Choroid plexus epithelial cell (primary cell): Measurements from ENCODE around the gene JAGN1.
A peak's percentile ranks its signal among the peaks of the same experiment; 100 is the strongest.

Experiments
- DNase-seq: peaks from one replicate; pipeline ENCODE4 v3.0.0-alpha.2; 2010; ENCODE audit warnings: low read depth
- H3K4me3 ChIP-seq: 2 replicates; pipeline ENCODE4 v1.5.1; 2011; ENCODE audit warnings: low read depth, mild to moderate bottlenecking, control low read depth, low read length, moderate library complexity
- CTCF ChIP-seq: conservative IDR thresholded peaks from 2 replicates; pipeline ENCODE4 v1.5.1; 2011; ENCODE audit warnings: low read depth, mild to moderate bottlenecking, control low read depth, inconsistent platforms, low read length, moderate library complexity

JAGN1 gene

GRCh38 chr3:9903238-9903624 lies 12.8 kb downstream of the JAGN1 start:
- no peak for TF ChIP-seq CTCF
- DNase-seq: no peak
- no peak overlapping the region for H3K4me3 ChIP-seq

- H3K4me3 ChIP-seq: no peak overlapping the region
- no peak for DNase-seq
- TF ChIP-seq CTCF: no peak
These were observed 13.5 kb downstream of the JAGN1 start for GRCh38 chr3:9903904-9904303.

GRCh38 chr3:9906480-9906879 lies 16.1 kb downstream of the JAGN1 start:
- no peak for TF ChIP-seq CTCF
- DNase-seq: no peak
- no peak overlapping the region for H3K4me3 ChIP-seq

GRCh38 chr3:9908286-9908685 lies 17.9 kb downstream of the JAGN1 start:
- H3K4me3 ChIP-seq: no peak overlapping the region
- DNase-seq: no peak
- no peak for TF ChIP-seq CTCF

GRCh38 chr3:9909221-9910013 lies 19.0 kb downstream of the JAGN1 start:
- TF ChIP-seq CTCF: no peak
- H3K4me3 ChIP-seq: no peak overlapping the region
- no peak for DNase-seq

GRCh38 chr3:9911863-9912262 lies 21.5 kb downstream of the JAGN1 start:
- no peak for TF ChIP-seq CTCF
- no peak overlapping the region for H3K4me3 ChIP-seq
- DNase-seq: peak; percentile 77

- TF ChIP-seq CTCF: no peak
- DNase-seq: peak; percentile 75
- no peak overlapping the region for H3K4me3 ChIP-seq
These were observed 22.0 kb downstream of the JAGN1 start for GRCh38 chr3:9912294-9912935.
